HG03097 (cell line): Measurements from ENCODE around the gene HOXA6.

Source experiments
- ATAC-seq: cut with Tn5 transposase; IDR thresholded peaks from one replicate; pipeline ENCODE4 v1.9.1; 2021; ENCODE audit not compliant: unreplicated experiment, low FRiP score

The HOXA6 gene

GRCh38 chr7:27185013-27185853, 37.7 kb upstream of the HOXA6 start, which contains the start of gene HOXA11:
HOXA11 (minus strand) TSS chr7:27185232; CDS start chr7:27185144, 88 bp downstream.
- ATAC-seq: no peak

- ATAC-seq: no peak
Observed at GRCh38 chr7:27184337-27185012, 36.9 kb upstream of the HOXA6 start.

- no peak for ATAC-seq
Observed at GRCh38 chr7:27183682-27184336, 36.2 kb upstream of the HOXA6 start.

GRCh38 chr7:27182861-27183681, 35.5 kb upstream of the HOXA6 start:
- no peak for ATAC-seq

GRCh38 chr7:27182285-27182841, 34.8 kb upstream of the HOXA6 start:
- ATAC-seq: no peak

- no peak for ATAC-seq
Observed at GRCh38 chr7:27181795-27182275, 34.3 kb upstream of the HOXA6 start.

GRCh38 chr7:27180431-27181420, 33.2 kb upstream of the HOXA6 start:
- no peak for ATAC-seq

GRCh38 chr7:27179503-27180430, 32.2 kb upstream of the HOXA6 start:
- ATAC-seq: no peak

- ATAC-seq: no peak
Observed at GRCh38 chr7:27179030-27179429, 31.5 kb upstream of the HOXA6 start.

GRCh38 chr7:27178366-27178765, 30.8 kb upstream of the HOXA6 start:
- ATAC-seq: no peak

GRCh38 chr7:27177795-27178320, 30.3 kb upstream of the HOXA6 start:
- ATAC-seq: no peak

GRCh38 chr7:27176962-27177794, 29.6 kb upstream of the HOXA6 start:
- no peak for ATAC-seq

- ATAC-seq: no peak
Observed at GRCh38 chr7:27176524-27176845, 28.9 kb upstream of the HOXA6 start.

- no peak for ATAC-seq
Observed at GRCh38 chr7:27175626-27176523, 28.3 kb upstream of the HOXA6 start.

GRCh38 chr7:27174874-27175625, 27.5 kb upstream of the HOXA6 start:
- no peak for ATAC-seq
